Stimulated activated CD8-positive, alpha-beta memory T cell treated with anti-CD3 and anti-CD28 coated beads, Interleukin-12 subunit alpha, Interleukin-12 subunit beta, amount 100 ng/mL, for 24 hours (primary cell): ENCODE measurements around the gene F7.
"Not testable (repeated sequence)": the region's sequence is repeated elsewhere in the genome, so short reads cannot be mapped to it uniquely, and the experiment has no call there.

Experiments
- DNase-seq: peaks from one replicate; pipeline ENCODE4 v3.0.0-alpha.2; 2020; ENCODE audit errors: extremely low read depth

The F7 gene

DNA sequence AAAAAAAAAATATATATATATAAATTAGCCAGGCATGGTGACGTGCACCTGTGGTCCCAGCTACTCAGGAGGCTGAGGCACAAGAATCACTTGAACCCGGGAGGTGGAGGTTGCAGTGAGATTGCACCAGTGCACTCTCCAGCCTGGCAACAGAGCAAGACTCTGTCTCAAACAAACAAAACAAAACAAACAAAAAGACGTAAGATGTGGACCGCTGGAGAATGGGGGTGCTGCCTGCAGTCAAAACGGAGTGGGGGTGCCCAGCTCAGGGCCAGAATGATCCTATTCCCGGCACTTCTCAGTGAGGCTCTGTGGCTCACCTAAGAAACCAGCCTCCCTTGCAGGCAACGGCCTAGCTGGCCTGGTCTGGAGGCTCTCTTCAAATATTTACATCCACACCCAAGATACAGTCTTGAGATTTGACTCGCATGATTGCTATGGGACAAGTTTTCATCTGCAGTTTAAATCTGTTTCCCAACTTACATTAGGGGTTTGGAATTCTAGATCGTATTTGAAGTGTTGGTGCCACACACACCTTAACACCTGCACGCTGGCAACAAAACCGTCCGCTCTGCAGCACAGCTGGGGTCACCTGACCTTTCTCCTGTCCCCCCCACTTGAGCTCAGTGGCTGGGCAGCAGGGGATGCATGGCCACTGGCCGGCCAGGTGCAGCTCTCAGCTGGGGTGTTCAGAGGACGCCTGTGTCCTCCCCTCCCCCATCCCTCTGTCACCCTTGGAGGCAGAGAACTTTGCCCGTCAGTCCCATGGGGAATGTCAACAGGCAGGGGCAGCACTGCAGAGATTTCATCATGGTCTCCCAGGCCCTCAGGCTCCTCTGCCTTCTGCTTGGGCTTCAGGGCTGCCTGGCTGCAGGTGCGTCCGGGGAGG, at the start of gene F7:
Gene F7, plus strand, starts transcription at position 760 of the 889 bp plus-strand sequence. Its CDS starts 51 bp downstream, at position 811.
- DNase-seq, result no peak

- DNase-seq, result no peak
Observed at GRCh38 chr13:113057084-113057483, 48.5 kb upstream of the F7 start.

DNA sequence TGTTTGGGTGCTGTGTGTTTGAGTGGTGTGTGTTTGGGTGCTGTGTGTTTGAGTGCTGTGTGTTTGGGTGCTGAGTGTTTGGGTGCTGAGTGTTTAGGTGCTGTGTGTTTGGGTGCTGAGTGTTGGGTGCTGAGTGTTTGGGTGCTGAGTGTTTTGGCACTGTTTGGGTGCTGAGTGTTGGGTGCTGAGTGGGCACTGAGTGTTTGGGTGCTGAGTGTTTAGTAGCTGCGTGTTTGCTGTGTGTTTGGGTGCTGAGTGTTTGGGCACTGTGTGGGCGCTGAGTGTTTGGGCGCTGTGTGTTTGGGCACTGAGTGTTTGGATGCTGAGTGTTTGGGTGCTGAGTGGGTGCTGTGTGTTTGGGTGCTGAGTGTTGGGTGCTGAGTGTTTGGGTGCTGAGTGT, 48.0 kb upstream of the F7 start:
- DNase-seq, result not testable (repeated sequence)

GRCh38 chr13:113058129-113058987, 47.2 kb upstream of the F7 start:
- DNase-seq, result no peak

- no peak for DNase-seq
Observed at GRCh38 chr13:113058988-113059850, 46.4 kb upstream of the F7 start.

DNA sequence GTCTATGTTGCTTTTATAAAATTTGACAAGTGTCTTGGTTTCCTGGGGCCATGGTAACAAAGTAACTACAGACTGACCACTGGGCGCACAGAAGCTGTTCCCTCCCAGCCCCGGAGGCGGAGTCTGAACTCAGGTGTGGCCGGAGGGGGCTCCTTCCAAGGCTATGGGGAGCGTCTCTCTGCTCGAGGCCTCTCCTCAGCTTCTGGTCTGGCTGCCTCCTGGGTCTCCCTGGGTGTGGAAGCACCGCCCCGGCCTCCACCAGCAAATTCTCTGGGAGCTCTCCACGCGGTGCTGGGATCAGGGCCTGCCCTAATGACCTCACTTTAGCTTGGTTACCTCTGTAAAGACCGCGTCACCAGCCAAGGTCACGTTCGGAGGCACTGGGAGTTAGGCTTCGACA, 45.7 kb upstream of the F7 start:
- no peak for DNase-seq

- DNase-seq, result no peak
Observed at GRCh38 chr13:113060557-113061270, 44.9 kb upstream of the F7 start.

- no peak for DNase-seq
Observed at GRCh38 chr13:113061271-113061625, 44.3 kb upstream of the F7 start.

GRCh38 chr13:113061796-113062425, 43.7 kb upstream of the F7 start:
- DNase-seq, result no peak

GRCh38 chr13:113062691-113063090, 42.9 kb upstream of the F7 start:
- no peak for DNase-seq

DNA sequence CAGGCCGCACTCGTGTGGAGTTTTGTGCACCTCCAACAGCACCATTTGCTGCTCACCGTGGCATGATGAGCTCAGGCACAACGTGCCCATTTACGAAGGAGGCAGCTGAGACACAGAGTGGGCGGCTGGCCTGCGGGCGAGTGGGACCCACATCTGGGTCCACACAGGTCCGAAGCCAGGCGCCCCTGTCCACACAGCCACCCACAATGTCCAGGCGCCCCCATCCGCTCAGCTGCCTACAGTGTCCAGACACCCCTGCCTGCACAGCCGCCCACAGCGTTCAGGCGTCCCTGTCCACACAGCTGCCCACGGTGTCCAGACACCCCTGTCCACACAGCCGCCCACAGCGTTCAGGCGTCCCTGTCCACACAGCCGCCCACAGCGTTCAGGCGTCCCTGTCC, 42.5 kb upstream of the F7 start:
- DNase-seq, result no peak

DNA sequence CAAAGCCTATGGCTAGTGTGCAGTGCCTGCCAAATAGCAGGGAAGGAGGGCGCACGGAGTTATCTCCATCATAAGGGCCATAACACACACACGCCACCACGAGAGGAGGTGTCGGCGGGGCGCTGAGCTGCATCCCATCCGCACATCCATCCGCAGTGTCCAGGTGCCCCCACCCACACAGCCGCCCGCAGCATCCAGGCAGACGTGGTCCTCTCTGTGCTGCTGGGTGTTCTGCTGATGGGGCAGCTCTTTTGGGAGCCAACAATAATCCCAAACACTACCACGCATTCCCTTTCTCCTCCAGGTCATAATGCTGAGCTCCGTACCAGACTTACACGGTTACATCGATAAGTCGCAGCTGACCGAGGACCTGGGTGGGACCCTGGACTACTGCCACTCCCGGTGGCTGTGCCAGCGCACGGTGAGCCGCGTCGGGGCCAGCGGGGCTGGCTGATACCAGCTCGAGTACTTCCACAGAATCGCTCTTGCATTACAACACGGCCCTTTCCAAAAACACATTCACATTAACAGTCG, 41.5 kb upstream of the F7 start:
- no peak for DNase-seq

DNA sequence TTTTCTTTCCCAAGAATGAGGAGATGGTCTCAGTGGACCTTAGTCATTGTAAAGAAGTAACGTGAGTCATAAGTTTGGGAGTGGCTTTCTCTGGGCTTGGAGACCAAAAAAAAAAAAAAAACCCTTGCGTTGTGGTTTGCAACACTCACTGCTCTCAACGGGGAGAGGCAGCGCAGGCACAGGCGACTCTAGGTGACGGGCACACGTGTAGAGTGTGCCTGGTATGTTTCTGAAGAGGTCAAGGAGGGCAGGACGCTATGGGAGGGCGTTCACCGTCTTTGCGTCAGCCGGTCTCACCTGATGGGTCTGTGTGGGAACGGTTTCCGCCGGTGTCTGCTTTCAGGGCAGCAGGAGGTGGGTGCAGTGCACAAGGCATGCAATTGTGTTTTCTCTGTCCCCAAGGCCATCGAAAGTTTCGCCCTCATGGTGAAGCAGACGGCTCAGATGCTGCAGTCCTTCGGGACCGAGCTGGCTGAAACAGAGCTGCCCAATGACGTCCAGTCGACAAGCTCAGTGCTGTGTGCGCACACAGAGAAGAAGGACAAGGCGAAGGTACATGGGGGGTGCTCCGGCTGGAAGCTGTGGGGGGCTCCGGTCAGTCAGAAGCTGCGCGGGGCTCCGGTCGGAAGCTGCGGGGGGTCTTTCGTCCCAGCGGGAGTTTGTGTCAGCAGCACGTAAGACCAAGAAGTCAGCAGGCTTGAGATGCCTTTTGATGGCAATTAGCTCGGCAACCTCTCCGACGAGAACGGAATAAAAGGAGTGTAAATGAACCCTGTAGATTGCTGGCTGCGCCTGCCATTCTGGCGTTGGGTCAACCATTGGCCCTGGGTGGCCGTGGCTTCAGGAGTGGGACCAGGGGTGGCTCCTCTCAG, 40.8 kb upstream of the F7 start:
- DNase-seq, result no peak

GRCh38 chr13:113065406-113066141, 40.0 kb upstream of the F7 start:
- no peak for DNase-seq

GRCh38 chr13:113066142-113066455, 39.5 kb upstream of the F7 start:
- no peak for DNase-seq

DNA sequence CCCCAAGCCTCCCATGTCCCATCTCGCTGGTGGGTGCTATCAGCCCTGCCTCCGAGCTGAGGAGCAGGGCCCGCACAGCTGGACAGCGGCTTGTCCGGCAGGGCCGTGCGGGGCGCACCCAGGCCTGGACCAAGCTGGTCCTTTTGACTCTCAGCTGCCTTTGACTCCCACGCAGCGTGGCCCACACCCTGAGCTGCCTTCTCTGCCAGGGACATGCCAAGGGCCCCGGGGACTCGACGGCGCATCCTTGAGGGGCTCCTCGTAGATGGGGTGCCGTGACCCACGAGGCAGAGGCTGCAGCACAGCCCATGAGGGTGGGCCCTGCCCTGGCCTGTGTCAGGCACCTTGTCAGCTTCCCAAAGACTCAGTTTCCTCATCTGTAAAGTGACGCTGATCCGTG, 38.8 kb upstream of the F7 start:
- DNase-seq, result no peak

DNA sequence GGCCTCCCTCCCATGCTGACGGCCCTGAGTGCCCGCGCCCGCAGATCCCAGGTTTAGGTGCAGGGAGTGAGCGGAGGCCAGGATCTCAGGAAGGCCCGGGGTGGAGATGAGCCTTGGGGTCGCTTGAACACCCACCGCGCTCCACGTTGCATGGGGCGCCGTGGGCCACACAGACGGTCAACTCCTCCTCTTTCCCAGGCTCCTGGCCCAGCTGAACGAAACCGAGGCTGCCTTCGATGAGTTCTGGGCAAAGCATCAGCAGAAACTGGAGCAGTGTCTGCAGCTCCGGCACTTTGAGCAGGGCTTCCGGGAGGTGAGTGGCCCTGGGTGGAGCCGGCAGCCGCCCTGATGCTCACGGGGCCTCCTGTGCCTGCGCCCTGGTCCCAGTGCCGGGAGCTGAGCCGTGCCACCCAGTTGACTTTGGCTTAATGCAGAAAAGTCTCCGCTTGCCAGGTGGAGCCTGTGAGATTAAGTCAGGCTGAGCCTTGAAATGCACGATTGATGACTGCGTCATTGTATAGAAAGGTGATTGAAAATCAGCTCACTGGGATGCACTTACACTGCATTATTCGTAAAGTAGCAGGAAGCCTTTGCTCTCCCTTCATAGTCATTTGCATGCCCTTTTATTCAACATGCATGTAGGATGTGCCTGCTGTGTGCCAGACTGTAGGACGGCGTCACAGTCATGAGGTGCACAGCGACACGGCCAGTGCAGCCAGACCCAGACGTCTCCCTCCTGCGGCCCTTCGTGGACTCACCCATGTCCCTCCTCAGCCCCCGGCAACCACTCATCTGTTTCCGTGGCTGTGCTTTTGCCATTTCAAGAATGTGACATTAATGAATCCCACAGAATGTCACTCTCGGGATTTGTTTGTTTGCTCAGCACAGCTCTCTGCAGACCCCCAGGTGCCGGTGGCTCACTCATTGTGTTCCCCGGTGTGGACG, 35.5 kb upstream of the F7 start:
- no peak for DNase-seq

DNA sequence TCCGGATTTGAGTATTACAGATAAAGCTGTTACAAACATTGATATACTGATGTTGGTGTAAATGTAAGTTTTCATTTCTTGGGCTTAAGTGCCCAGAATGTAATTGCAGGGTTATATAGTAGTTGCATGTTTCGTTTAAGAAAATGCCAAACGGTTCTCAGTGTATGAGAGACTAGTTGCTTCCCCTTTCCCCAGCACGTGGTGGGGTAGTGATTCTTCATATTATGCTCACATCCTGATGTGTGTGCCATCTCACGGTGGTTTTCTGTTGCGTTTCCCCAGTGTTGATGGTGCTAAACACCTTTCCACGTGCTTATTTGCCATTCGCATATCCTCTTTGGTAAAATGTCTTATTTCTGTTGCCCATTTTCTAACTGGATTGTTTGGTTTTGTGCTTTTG, 34.7 kb upstream of the F7 start:
- no peak for DNase-seq
